ENCODE data around the gene SUSD3. TPM values are rescaled to one million over a fixed set of nuclear protein-coding genes. Genes with fewer than 3 reads are reported as not detected.

SUSD3 gene
- total RNA-seq, 1 donor from 2014 or later = not detected

Other genes starting within 250 kb of the SUSD3 start
- 24.6 TPM for gene ZNF484, start 180.7 kb upstream of the SUSD3 start, total RNA-seq (ENCODE audit: insufficient read depth, low replicate concordance)
- gene FGD3, start 111.2 kb upstream of the SUSD3 start, total RNA-seq (ENCODE audit: insufficient read depth, low replicate concordance) = 4.8 TPM
- gene CARD19, start 37.5 kb downstream of the SUSD3 start, total RNA-seq (ENCODE audit: insufficient read depth, low replicate concordance) = 16.1 TPM
- gene NINJ1, start 75.5 kb downstream of the SUSD3 start, total RNA-seq (ENCODE audit: insufficient read depth, low replicate concordance) = 23.8 TPM
- 10.4 TPM for gene WNK2, start 125.4 kb downstream of the SUSD3 start, total RNA-seq (ENCODE audit: insufficient read depth, low replicate concordance)